Ureter (tissue), 1 donor: ENCODE measurements around the gene RIMS3. TPM values are rescaled to one million over a fixed set of nuclear protein-coding genes. Genes with fewer than 3 reads are reported as not detected.
"Not testable (repeated sequence)": the region's sequence is repeated elsewhere in the genome, so short reads cannot be mapped to it uniquely, and the experiment has no call there.

Experiments
- DNase-seq: peaks from one replicate; pipeline ENCODE4 v3.0.0-alpha.2; 2020; ENCODE audit warnings: low spot score
- total RNA-seq: library from RNA; stranded (reverse); gene quantifications from one replicate; pipeline ENCODE4 v1.2.4, GENCODE V29; 2023
- donor health status: DM: yes; HTN: yes; CAD: no.

Gene RIMS3
- total RNA-seq, 1 donor from 2014 or later = 5.3 TPM

DNA sequence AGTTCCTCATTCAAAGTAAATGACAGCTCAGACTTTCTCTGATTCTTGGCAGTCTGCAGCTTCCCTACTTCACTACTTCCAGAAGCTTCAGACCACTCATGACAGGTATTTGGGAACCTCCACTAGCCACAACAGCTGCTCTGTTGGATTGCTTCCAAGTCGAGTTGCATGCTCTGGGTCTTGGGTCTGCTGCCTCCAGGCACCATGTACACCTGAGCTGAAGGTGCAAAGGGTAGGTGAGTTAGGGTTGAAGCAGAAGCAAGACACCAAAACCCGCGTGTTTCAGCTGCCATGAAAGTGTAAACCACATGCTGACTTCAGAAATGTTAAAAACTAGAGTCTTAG, 71.3 kb downstream of the RIMS3 start:
- no peak for DNase-seq

DNA sequence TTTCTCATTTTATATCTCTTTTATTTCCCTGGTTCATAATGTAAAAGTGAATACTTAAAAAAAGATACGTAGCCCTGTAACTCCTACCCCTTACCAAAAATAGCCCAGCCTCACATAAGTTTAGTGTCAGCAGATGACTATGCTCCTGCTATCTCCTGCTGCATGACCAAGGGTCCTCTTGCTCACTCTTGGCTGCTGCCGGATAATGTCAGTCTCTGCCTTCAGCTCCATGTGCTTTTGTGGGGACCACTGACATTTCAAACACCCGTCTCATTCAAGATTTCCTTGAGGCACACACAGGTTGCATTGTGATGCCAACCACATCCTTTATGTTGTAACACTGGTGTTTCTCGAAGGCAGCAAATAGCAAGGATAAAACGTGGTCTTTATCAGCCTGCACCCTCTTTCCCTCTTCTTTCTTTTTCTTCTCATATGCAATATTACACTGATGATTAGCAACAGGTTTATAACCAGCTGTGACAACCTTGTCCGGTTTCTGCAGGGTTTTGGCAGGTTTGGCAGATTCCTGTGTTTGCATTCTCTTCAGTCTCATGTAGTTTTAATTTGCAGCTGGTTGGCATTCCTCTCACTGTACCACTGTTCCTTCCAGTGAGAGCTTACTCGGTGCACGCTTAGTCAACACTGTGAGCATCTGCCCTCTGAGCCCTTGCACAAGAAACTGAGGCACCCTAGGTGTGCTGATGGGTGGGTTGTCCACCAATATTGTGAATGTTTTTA, 71.9 kb downstream of the RIMS3 start:
- no peak for DNase-seq

DNA sequence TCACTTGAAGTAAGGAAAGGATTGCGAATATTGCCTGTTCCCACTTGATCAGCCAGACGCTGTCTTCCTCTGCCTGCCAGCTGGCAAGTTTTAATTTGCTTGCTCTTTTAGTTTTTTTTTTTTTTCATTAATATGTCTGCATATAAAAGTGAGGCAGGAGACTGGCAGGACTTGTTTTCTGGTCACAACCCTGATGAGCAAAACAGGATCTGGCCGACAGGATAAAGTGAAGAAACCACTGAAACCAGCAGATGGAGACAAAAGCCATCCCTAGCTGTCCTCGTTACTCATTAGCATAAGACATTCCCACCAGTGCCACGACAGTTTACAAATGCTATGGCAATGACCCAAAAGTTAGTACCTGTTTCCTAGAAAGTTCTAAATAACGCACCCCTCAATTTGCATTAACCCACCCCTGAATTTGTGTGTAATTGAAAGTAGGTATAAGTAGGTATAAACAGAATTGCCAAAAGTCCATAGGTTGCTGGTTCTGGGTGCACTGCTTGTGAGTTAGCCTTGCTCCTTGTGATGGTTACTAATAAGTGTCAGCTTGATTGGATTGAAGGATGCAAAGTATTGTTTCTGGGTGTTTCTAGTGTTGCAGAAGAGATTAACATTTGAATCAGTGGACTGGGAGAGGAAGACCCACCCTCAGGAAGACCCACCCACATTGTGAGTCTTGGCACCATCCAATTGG, 73.2 kb downstream of the RIMS3 start:
- peak; percentile 59 for DNase-seq

DNA sequence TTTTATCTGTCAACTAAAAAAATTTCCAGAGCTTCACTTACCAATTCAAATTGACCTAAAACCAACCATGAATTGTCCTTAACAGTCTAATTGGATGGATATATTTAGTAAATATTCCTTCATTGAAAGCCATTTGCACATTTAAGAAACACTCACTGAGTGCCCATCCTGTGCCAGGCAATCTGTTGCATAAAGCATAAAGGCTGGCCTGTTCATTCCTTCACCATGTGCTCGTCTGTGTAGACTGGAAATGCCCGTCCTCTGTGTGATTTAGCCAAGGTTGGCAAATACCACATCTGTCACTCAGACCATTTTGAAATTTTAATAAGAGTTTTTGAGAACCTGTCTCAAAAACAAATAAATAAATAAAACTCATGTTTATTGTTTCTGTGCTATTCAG, 76.9 kb downstream of the RIMS3 start:
- DNase-seq = no peak

DNA sequence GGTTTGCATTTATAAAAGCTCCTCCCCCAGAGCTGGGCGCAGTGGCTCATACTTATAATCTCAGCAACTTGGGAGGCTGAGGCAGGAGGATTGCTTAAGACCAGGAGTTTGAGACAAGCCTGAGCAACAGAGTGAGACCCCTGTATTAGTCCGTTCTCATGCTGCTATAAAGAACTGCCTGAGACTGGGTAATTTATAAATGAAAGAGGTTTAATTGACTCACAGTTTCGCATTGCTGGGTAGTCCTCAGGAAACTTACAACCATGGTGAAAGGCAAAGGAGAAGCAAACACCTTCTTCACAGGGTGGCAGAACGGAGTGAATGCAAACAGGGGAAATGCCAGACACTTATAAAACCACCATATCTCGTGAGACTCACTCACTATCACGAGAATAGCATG, 81.5 kb downstream of the RIMS3 start:
- DNase-seq = no peak

DNA sequence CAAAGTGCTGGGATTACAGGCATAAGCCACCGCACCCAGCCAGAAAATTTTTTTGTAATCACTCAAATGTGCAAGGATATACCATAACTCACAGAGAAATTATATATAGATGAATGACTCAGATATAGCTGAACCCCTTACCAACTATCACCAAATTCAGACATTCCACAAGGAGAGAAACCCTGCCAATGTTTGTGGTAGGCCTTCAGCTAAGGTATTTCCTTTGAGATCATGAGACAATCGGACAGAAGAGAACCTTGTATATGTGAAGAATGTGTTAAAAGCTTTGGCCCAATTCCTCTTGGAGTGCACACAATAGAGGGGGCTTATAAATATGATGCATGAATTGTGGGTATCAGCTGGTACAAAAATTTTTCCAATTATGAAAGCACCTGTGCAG, 83.4 kb downstream of the RIMS3 start:
- no peak for DNase-seq

DNA sequence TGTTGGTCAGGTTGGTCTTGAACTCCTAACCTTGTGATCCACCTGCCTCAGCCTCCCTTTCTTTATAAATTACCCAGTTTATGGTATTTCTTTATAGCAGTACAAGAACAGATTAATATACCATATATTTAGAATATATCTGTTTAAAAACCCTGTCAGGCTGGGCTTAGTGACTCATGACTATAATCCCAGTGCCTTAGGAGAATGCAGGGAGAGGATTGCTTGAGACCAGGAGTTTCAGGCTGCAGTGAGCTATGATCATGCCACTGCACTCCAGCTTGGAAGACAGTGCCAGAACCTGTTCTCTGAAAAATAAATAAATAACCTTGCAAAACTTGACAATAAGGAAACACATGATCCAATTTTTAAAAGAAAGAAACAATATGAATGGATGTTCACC, 90.1 kb downstream of the RIMS3 start:
- DNase-seq = no peak

DNA sequence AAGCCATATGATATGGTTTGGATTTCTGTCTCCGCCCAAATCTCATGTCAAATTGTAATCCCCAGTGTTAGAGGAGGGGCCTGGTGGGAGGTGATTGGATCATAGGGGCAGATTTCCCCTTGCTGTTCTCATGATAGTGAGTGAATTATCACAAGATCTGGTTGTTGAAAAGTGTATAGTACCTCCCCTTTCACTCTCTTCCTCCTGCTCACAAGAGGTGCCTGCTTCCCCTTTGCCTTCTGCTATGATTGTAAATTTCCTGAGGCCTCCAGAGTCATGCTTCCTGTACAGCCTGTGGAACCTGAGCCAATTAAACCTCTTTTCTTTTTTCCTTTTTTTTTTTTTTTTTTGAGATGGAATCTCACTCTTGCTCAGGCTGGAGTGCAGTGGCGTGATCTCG, 90.7 kb downstream of the RIMS3 start:
- not testable (repeated sequence) for DNase-seq

Other genes with a start within 250 kb of the RIMS3 start
- gene ZFP69B, start 215.2 kb downstream of the RIMS3 start, total RNA-seq = 2.5 TPM
- 5.8 TPM for gene ZFP69, start 188.4 kb downstream of the RIMS3 start, total RNA-seq
- 8.1 TPM for gene EXO5, start 156.9 kb downstream of the RIMS3 start, total RNA-seq
- gene ZNF684, start 134.0 kb downstream of the RIMS3 start, total RNA-seq = 2.3 TPM
- 81.4 TPM for gene NFYC, start 26.0 kb upstream of the RIMS3 start, total RNA-seq
- gene KCNQ4, start 118.1 kb upstream of the RIMS3 start, total RNA-seq = 3.7 TPM
- gene CITED4, start 196.7 kb upstream of the RIMS3 start, total RNA-seq = 17.9 TPM